ENCODE results near the gene RHBDF2. TPM values are rescaled to one million over a fixed set of nuclear protein-coding genes. Genes with fewer than 3 reads are reported as not detected.

RHBDF2 gene
- total RNA-seq, 5 donors from 2014 or later (not counting 1 experiment from before 2014, with no cell fraction given) = 35.2 to 99.0 (median 74.0) TPM

DNA sequence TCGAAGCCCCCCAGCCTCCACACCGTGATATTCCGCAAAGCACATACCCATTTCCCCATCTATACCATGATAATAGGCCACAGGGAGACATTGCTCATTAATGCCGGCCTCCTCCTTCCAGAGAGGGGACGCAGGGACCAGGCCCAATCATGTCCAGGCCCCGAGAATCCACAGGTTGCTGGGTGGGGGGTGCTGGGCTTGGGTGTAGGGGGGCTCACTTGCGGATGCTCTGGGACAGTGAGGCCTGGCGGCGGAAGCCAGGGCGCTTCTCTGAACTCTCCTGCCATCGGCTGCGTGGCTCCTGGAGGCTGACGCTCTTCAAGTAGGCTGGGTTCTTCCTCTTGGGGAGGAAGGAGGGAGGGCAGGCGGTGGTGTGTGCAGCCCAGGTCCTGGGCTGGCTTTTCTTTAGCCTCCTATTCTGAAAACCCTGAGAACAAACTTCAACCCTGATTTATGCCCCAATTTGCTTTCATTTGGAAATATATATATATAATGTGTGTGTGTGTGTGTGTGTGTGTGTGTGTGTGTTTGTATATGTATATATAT is 21.6 kb downstream of the RHBDF2 start:
- Mint-ChIP-seq H3K4me3 (no peak overlapping the region), H3K27ac (no peak overlapping the region), H3K4me1 (peaks cover 3 to 11% (median 7%) of the 10 kb centered on the region in 3 donors), H3K36me3 (peaks cover 27% of the 10 kb centered on the region), H3K27me3 (no peaks in the 10 kb centered on the region), H3K9me3 (no peaks in the 10 kb centered on the region)
- H3K27ac ChIP-seq (ENCODE audit: low read length) = no peak overlapping the region
- no peak for ATAC-seq (replicated peaks in 1 of 4)
- H3K4me3 ChIP-seq (ENCODE audit: control insufficient read depth in 1 of 2, extremely low read depth in 1 of 2, low read length in 1 of 2) = no peak overlapping the region
- H3K36me3 ChIP-seq (ENCODE audit: control insufficient read depth in 2 of 2, extremely low read depth in 1 of 2, insufficient read depth in 1 of 2, low read length in 1 of 2) = peaks cover 11 to 32% of the 10 kb centered on the region in 2 donors
- H3K9me3 ChIP-seq = no peaks in the 10 kb centered on the region
- 80% methylated on average over 1 of the region's 14 CpGs for WGBS (ENCODE audit: insufficient coverage)
- H3K27me3 ChIP-seq (replicated peaks in 1 of 2; ENCODE audit: control insufficient read depth in 2 of 2, extremely low read depth in 1 of 2, insufficient read depth in 2 of 2, low read length in 1 of 2) = no peaks in the 10 kb centered on the region
- ChIA-PET POLR2A (no interaction called here), CTCF (no interaction called here)
- no peak for DNase-seq
- peaks cover 0 to 8% of the 10 kb centered on the region in 2 experiments for H3K4me1 ChIP-seq (ENCODE audit: control insufficient read depth in 1 of 2, extremely low read depth in 1 of 2, insufficient read depth in 2 of 2, low read length in 2 of 2)

DNA sequence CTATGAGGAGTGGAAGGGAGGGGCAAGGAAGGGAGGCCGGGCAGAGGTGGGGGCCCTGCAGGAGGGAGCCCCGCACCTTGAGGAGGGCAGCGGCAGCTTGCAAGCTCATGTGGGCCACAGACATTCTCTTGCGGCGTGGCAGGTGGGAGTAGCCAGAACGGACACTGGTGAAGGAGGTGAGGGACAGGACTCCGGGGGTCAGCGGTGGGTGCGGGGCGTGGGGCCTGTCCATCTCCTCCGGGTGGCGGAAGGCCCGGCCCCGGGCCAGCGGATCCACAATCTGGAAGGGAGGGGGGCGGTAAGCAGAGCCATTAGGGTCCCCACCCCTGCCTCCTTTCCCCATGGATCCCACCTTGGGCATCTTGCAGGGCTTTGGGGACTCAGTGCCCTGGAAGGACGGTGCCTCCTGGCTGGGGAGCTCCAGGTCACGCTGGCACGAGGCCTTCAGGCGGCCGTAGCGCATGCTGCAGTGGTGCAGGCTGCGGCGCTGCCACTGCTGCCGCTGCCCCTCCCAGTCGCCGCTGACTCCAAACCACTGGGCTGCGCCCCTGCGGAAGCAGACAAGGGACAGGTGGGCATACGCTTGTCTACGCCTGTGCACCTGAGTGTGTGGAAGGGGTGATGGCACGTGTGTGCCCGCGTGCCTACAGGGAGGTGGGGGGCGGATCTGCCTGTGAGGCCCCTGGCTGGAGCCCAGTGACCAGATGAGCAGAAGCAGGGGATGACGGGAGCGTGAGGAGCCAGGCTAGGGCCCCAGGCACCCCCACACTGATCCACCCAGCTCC is 22.3 kb downstream of the RHBDF2 start:
- H3K27me3 ChIP-seq (replicated peaks in 1 of 2; ENCODE audit: control insufficient read depth in 2 of 2, extremely low read depth in 1 of 2, insufficient read depth in 2 of 2, low read length in 1 of 2) = no peaks in the 10 kb centered on the region
- no peak overlapping the region for H3K4me3 ChIP-seq (ENCODE audit: control insufficient read depth in 1 of 2, extremely low read depth in 1 of 2, low read length in 1 of 2)
- peaks cover 0 to 8% of the 10 kb centered on the region in 2 experiments for H3K4me1 ChIP-seq (ENCODE audit: control insufficient read depth in 1 of 2, extremely low read depth in 1 of 2, insufficient read depth in 2 of 2, low read length in 2 of 2)
- Mint-ChIP-seq H3K27ac (no peak overlapping the region), H3K27me3 (no peaks in the 10 kb centered on the region), H3K36me3 (peaks cover 22% of the 10 kb centered on the region), H3K4me1 (peaks cover 3 to 7% (median 7%) of the 10 kb centered on the region in 3 donors), H3K9me3 (no peaks in the 10 kb centered on the region), H3K4me3 (no peak overlapping the region)
- peaks cover 18 to 39% of the 10 kb centered on the region in 2 donors for H3K36me3 ChIP-seq (ENCODE audit: control insufficient read depth in 2 of 2, extremely low read depth in 1 of 2, insufficient read depth in 1 of 2, low read length in 1 of 2)
- ATAC-seq (replicated peaks in 1 of 4) (no peak), DNase-seq (no peak)
- 94% methylated on average over 20 of the region's 37 CpGs for WGBS (ENCODE audit: insufficient coverage)
- no peaks in the 10 kb centered on the region for H3K9me3 ChIP-seq
- ChIA-PET POLR2A (no interaction called here), CTCF (no interaction called here)
- H3K27ac ChIP-seq (ENCODE audit: low read length) = no peak overlapping the region

DNA sequence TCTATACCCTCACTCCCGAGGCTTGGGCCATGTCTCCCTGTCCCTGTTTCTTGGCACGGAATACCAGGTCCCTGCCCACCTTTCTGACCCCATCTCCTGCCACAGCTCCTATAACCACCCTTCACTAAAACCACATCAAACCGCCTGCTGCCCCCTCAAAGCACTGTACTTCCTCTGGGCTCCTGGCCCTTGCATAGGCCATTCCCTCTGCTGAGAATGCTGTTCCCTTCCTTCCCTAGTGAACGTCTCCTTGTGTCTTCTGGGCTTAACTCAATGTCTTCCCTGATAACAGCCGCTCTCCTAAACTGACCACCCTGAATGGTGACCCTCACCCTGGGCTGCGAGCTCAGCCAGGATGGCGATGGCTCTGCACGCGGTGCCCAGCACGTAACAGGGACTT is 23.1 kb downstream of the RHBDF2 start:
- Mint-ChIP-seq H3K27me3 (no peaks in the 10 kb centered on the region), H3K36me3 (peaks cover 25% of the 10 kb centered on the region), H3K4me3 (no peak overlapping the region), H3K27ac (no peak overlapping the region), H3K9me3 (no peaks in the 10 kb centered on the region), H3K4me1 (peaks cover 3 to 7% (median 7%) of the 10 kb centered on the region in 3 donors)
- Histone ChIP-seq H3K27ac (ENCODE audit: low read length) (no peak overlapping the region), H3K4me3 (ENCODE audit: control insufficient read depth in 1 of 2, extremely low read depth in 1 of 2, low read length in 1 of 2) (no peak overlapping the region), H3K9me3 (no peaks in the 10 kb centered on the region), H3K36me3 (ENCODE audit: control insufficient read depth in 2 of 2, extremely low read depth in 1 of 2, insufficient read depth in 1 of 2, low read length in 1 of 2) (peaks cover 26 to 47% of the 10 kb centered on the region in 2 donors), H3K27me3 (replicated peaks in 1 of 2; ENCODE audit: control insufficient read depth in 2 of 2, extremely low read depth in 1 of 2, insufficient read depth in 2 of 2, low read length in 1 of 2) (no peaks in the 10 kb centered on the region), H3K4me1 (ENCODE audit: control insufficient read depth in 1 of 2, extremely low read depth in 1 of 2, insufficient read depth in 2 of 2, low read length in 2 of 2) (peaks cover 0 to 8% of the 10 kb centered on the region in 2 experiments)
- ATAC-seq (replicated peaks in 1 of 4) (no peak), DNase-seq (no peak)
- POLR2A ChIA-PET = no interaction called here
- CTCF ChIA-PET = no interaction called here
- 88% methylated on average over 7 of the region's 10 CpGs for WGBS (ENCODE audit: insufficient coverage)

DNA sequence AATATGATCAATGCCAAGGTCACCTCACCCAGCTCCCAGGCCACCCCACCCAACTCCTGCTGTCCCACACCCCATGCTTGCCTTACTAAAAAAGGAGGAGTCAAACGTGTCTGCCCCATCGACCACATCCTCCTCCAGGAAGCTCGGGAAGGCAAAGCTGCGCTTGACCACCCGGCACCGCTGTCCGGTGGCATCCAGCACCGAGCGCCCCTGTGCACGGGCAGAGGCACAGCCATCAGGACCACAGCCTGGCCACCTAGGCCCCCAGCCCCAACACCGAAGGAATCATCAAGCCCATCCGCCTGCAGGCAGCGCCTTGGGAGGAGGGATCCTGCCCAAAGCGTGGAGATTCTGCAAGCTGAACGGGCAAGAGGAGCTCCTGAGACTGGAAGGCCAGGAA is 23.6 kb downstream of the RHBDF2 start:
- H3K36me3 ChIP-seq (ENCODE audit: control insufficient read depth in 2 of 2, extremely low read depth in 1 of 2, insufficient read depth in 1 of 2, low read length in 1 of 2) = peaks cover 27 to 47% of the 10 kb centered on the region in 2 donors

DNA sequence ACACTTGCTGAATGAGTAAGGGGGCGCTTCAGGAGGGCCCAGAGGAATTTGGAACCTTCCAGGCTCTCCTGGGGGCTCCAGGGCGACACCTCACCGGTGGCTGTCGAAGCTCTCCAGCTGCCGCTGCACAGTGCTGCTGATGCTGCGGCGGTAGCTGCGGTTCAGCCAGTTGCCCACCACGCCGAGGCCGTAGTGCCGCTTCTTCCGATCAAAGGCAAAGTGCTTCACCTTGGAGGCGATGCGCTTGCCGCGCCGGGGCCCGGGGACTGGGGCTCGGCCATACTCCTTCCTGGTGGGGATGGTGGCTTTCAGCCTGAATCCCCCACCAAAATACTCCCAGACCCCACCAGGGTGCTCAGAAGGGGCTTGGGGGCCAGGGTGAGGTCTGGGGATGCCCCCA is 24.5 kb downstream of the RHBDF2 start:
- Mint-ChIP-seq H3K4me1 (peaks cover 3 to 7% (median 4%) of the 10 kb centered on the region in 3 donors), H3K36me3 (peaks cover 25% of the 10 kb centered on the region), H3K27ac (no peak overlapping the region), H3K4me3 (no peak overlapping the region), H3K9me3 (no peaks in the 10 kb centered on the region), H3K27me3 (no peaks in the 10 kb centered on the region)
- Histone ChIP-seq H3K27ac (ENCODE audit: low read length) (no peak overlapping the region), H3K27me3 (replicated peaks in 1 of 2; ENCODE audit: control insufficient read depth in 2 of 2, extremely low read depth in 1 of 2, insufficient read depth in 2 of 2, low read length in 1 of 2) (no peaks in the 10 kb centered on the region), H3K4me1 (ENCODE audit: control insufficient read depth in 1 of 2, extremely low read depth in 1 of 2, insufficient read depth in 2 of 2, low read length in 2 of 2) (peaks cover 0 to 8% of the 10 kb centered on the region in 2 experiments), H3K36me3 (ENCODE audit: control insufficient read depth in 2 of 2, extremely low read depth in 1 of 2, insufficient read depth in 1 of 2, low read length in 1 of 2) (peaks cover 33 to 56% of the 10 kb centered on the region in 2 donors), H3K4me3 (ENCODE audit: control insufficient read depth in 1 of 2, extremely low read depth in 1 of 2, low read length in 1 of 2) (no peak overlapping the region), H3K9me3 (no peaks in the 10 kb centered on the region)
- no peak for DNase-seq
- CTCF ChIA-PET = no interaction called here
- POLR2A ChIA-PET = no interaction called here
- 97% methylated on average over 10 of the region's 20 CpGs for WGBS (ENCODE audit: insufficient coverage)
- no peak for ATAC-seq (replicated peaks in 1 of 4)

More for the DNA sequence above, 23.6 kb downstream of the RHBDF2 start:
- POLR2A ChIA-PET = no interaction called here
- no peak for ATAC-seq (replicated peaks in 1 of 4)
- Histone ChIP-seq H3K27ac (ENCODE audit: low read length) (no peak overlapping the region), H3K4me3 (ENCODE audit: control insufficient read depth in 1 of 2, extremely low read depth in 1 of 2, low read length in 1 of 2) (no peak overlapping the region), H3K27me3 (replicated peaks in 1 of 2; ENCODE audit: control insufficient read depth in 2 of 2, extremely low read depth in 1 of 2, insufficient read depth in 2 of 2, low read length in 1 of 2) (no peaks in the 10 kb centered on the region), H3K4me1 (ENCODE audit: control insufficient read depth in 1 of 2, extremely low read depth in 1 of 2, insufficient read depth in 2 of 2, low read length in 2 of 2) (peaks cover 0 to 8% of the 10 kb centered on the region in 2 experiments), H3K9me3 (no peaks in the 10 kb centered on the region)
- Mint-ChIP-seq H3K9me3 (no peaks in the 10 kb centered on the region), H3K27me3 (no peaks in the 10 kb centered on the region), H3K4me3 (no peak overlapping the region), H3K27ac (no peak overlapping the region), H3K4me1 (peaks cover 3 to 7% (median 7%) of the 10 kb centered on the region in 3 donors), H3K36me3 (peaks cover 28% of the 10 kb centered on the region)
- CTCF ChIA-PET = no interaction called here
- WGBS (ENCODE audit: insufficient coverage) = 91% methylated on average over 14 of the region's 15 CpGs
- no peak for DNase-seq

DNA sequence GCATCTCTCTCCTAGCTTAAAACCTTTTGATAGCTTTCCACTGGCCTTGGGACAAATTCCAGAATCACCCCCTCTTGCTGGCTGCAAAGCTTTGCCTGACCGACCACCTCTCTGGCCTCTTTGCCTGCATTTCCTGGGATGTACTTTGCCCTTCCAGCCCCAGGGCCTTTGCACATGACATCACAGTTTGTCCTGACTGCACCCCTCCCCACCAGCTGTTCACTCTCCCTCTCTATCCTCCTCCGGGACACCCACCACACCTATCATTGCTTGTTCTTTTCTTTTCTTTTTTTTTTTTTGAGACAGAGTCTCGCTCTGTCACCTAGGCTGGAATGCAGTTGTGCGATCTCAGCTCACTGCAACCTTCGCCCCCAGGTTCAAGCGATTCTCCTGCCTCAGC is 25.9 kb downstream of the RHBDF2 start:
- H3K4me3 Mint-ChIP-seq = no peak overlapping the region
- H3K27ac Mint-ChIP-seq = no peak overlapping the region
- Histone ChIP-seq H3K4me3 (ENCODE audit: control insufficient read depth in 1 of 2, extremely low read depth in 1 of 2, low read length in 1 of 2) (no peak overlapping the region), H3K27ac (ENCODE audit: low read length) (no peak overlapping the region), H3K9me3 (no peaks in the 10 kb centered on the region), H3K36me3 (ENCODE audit: control insufficient read depth in 2 of 2, extremely low read depth in 1 of 2, insufficient read depth in 1 of 2, low read length in 1 of 2) (peaks cover 36 to 57% of the 10 kb centered on the region in 2 donors), H3K4me1 (ENCODE audit: control insufficient read depth in 1 of 2, extremely low read depth in 1 of 2, insufficient read depth in 2 of 2, low read length in 2 of 2) (no peaks in the 10 kb centered on the region), H3K27me3 (replicated peaks in 1 of 2; ENCODE audit: control insufficient read depth in 2 of 2, extremely low read depth in 1 of 2, insufficient read depth in 2 of 2, low read length in 1 of 2) (no peaks in the 10 kb centered on the region)
- ATAC-seq (replicated peaks in 1 of 4) = no peak
- ChIA-PET CTCF (interaction anchor here in 1 of 2 donors (0.6 kb wide), 1 partner anchor 41 kb away, joined by 3 read pairs; no protein-coding TSS in a partner anchor), POLR2A (no interaction called here)
- no peaks in the 10 kb centered on the region for H3K27me3 Mint-ChIP-seq
- H3K36me3 Mint-ChIP-seq = peaks cover 32% of the 10 kb centered on the region
- peaks cover 0 to under 1% (median 0%) of the 10 kb centered on the region in 3 donors for H3K4me1 Mint-ChIP-seq
- 100% methylated on average over 3 of the region's 6 CpGs for WGBS (ENCODE audit: insufficient coverage)
- DNase-seq = no peak
- no peaks in the 10 kb centered on the region for H3K9me3 Mint-ChIP-seq

All from T-cell (primary cell).